ENCODE data around the gene GALM.
"Not testable (repeated sequence)": the region's sequence is repeated elsewhere in the genome, so short reads cannot be mapped to it uniquely, and the experiment has no call there.

GALM gene

GRCh38 chr2:38700881-38701458 is 35.1 kb downstream of the GALM start:
- H3K36me3 ChIP-seq (ENCODE audit: insufficient read depth, low read length) = no peaks in the 10 kb centered on the region
- H4K20me1 ChIP-seq (ENCODE audit: insufficient read depth, low read length) = no peaks in the 10 kb centered on the region
- H3K4me1 ChIP-seq (ENCODE audit: insufficient read depth, low read length, severe bottlenecking) = no peaks in the 10 kb centered on the region
- H3K9ac ChIP-seq (ENCODE audit: low read length) = no peak overlapping the region
- H3K27me3 ChIP-seq (ENCODE audit: insufficient read depth, low read length) = no peaks in the 10 kb centered on the region
- H3K4me3 ChIP-seq (ENCODE audit: low read depth, low read length, poor library complexity, severe bottlenecking) = no peak overlapping the region
- H2AFZ ChIP-seq (ENCODE audit: low read length) = no peak overlapping the region
- H3K9me2 ChIP-seq (ENCODE audit: low read depth, low read length) = no peaks in the 10 kb centered on the region
- H3K27ac ChIP-seq (ENCODE audit: low read depth, low read length, poor library complexity, severe bottlenecking) = no peak overlapping the region
- H3K79me2 ChIP-seq (ENCODE audit: insufficient read depth, low read length) = no peaks in the 10 kb centered on the region
- no peak for TF ChIP-seq EZH2 (IDR thresholded peaks at IDR 0.05; ENCODE audit: borderline replicate concordance, low read length)
- TF ChIP-seq, protein P1, sequence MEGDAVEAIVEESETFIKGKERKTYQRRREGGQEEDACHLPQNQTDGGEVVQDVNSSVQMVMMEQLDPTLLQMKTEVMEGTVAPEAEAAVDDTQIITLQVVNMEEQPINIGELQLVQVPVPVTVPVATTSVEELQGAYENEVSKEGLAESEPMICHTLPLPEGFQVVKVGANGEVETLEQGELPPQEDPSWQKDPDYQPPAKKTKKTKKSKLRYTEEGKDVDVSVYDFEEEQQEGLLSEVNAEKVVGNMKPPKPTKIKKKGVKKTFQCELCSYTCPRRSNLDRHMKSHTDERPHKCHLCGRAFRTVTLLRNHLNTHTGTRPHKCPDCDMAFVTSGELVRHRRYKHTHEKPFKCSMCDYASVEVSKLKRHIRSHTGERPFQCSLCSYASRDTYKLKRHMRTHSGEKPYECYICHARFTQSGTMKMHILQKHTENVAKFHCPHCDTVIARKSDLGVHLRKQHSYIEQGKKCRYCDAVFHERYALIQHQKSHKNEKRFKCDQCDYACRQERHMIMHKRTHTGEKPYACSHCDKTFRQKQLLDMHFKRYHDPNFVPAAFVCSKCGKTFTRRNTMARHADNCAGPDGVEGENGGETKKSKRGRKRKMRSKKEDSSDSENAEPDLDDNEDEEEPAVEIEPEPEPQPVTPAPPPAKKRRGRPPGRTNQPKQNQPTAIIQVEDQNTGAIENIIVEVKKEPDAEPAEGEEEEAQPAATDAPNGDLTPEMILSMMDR (IDR thresholded peaks at IDR 0.05; ENCODE audit: low read length) = no peak
- no peak overlapping the region for H3K4me2 ChIP-seq (ENCODE audit: low read length)
- no peaks in the 10 kb centered on the region for H3F3A ChIP-seq (ENCODE audit: insufficient read depth, low read length)
- H3K9me3 ChIP-seq (ENCODE audit: low read length) = no peaks in the 10 kb centered on the region

- TF ChIP-seq, protein P1 (IDR thresholded peaks at IDR 0.05; ENCODE audit: low read length) = no peak
- no peak for TF ChIP-seq EZH2 (IDR thresholded peaks at IDR 0.05; ENCODE audit: borderline replicate concordance, low read length)
- Histone ChIP-seq H3K27ac (ENCODE audit: low read depth, low read length, poor library complexity, severe bottlenecking) (no peak overlapping the region), H3K36me3 (ENCODE audit: insufficient read depth, low read length) (no peaks in the 10 kb centered on the region), H3K79me2 (ENCODE audit: insufficient read depth, low read length) (no peaks in the 10 kb centered on the region), H3K9ac (ENCODE audit: low read length) (no peak overlapping the region), H3K4me1 (ENCODE audit: insufficient read depth, low read length, severe bottlenecking) (no peaks in the 10 kb centered on the region), H3K4me2 (ENCODE audit: low read length) (no peak overlapping the region), H3K9me2 (ENCODE audit: low read depth, low read length) (no peaks in the 10 kb centered on the region), H3K4me3 (ENCODE audit: low read depth, low read length, poor library complexity, severe bottlenecking) (no peak overlapping the region), H3K9me3 (ENCODE audit: low read length) (no peaks in the 10 kb centered on the region), H3K27me3 (ENCODE audit: insufficient read depth, low read length) (no peaks in the 10 kb centered on the region), H3F3A (ENCODE audit: insufficient read depth, low read length) (no peaks in the 10 kb centered on the region), H4K20me1 (ENCODE audit: insufficient read depth, low read length) (no peaks in the 10 kb centered on the region), H2AFZ (ENCODE audit: low read length) (no peak overlapping the region)
Measured at GRCh38 chr2:38701542-38701941, 35.6 kb downstream of the GALM start.

- Histone ChIP-seq H3K4me3 (ENCODE audit: low read depth, low read length, poor library complexity, severe bottlenecking) (no peak overlapping the region), H3K27ac (ENCODE audit: low read depth, low read length, poor library complexity, severe bottlenecking) (no peak overlapping the region), H4K20me1 (ENCODE audit: insufficient read depth, low read length) (no peaks in the 10 kb centered on the region), H3K9me3 (ENCODE audit: low read length) (no peaks in the 10 kb centered on the region), H3K27me3 (ENCODE audit: insufficient read depth, low read length) (no peaks in the 10 kb centered on the region), H2AFZ (ENCODE audit: low read length) (no peak overlapping the region), H3K79me2 (ENCODE audit: insufficient read depth, low read length) (no peaks in the 10 kb centered on the region), H3F3A (ENCODE audit: insufficient read depth, low read length) (no peaks in the 10 kb centered on the region), H3K9me2 (ENCODE audit: low read depth, low read length) (no peaks in the 10 kb centered on the region), H3K9ac (ENCODE audit: low read length) (no peak overlapping the region), H3K4me2 (ENCODE audit: low read length) (no peak overlapping the region), H3K36me3 (ENCODE audit: insufficient read depth, low read length) (no peaks in the 10 kb centered on the region), H3K4me1 (ENCODE audit: insufficient read depth, low read length, severe bottlenecking) (no peaks in the 10 kb centered on the region)
- TF ChIP-seq, protein P1 (IDR thresholded peaks at IDR 0.05; ENCODE audit: low read length) = no peak
- no peak for TF ChIP-seq EZH2 (IDR thresholded peaks at IDR 0.05; ENCODE audit: borderline replicate concordance, low read length)
Measured at GRCh38 chr2:38702413-38702812, 36.5 kb downstream of the GALM start.

- H3K27ac ChIP-seq (ENCODE audit: low read depth, low read length, poor library complexity, severe bottlenecking) = not testable (repeated sequence)
Measured at GRCh38 chr2:38703336-38703735, 37.4 kb downstream of the GALM start.

More at GRCh38 chr2:38703336-38703735, 37.4 kb downstream of the GALM start:
- not testable (repeated sequence) for H4K20me1 ChIP-seq (ENCODE audit: insufficient read depth, low read length); H3F3A ChIP-seq (ENCODE audit: insufficient read depth, low read length); H3K9ac ChIP-seq (ENCODE audit: low read length); H3K27me3 ChIP-seq (ENCODE audit: insufficient read depth, low read length); H3K4me3 ChIP-seq (ENCODE audit: low read depth, low read length, poor library complexity, severe bottlenecking); H3K4me2 ChIP-seq (ENCODE audit: low read length); H3K36me3 ChIP-seq (ENCODE audit: insufficient read depth, low read length); H2AFZ ChIP-seq (ENCODE audit: low read length); H3K79me2 ChIP-seq (ENCODE audit: insufficient read depth, low read length); H3K4me1 ChIP-seq (ENCODE audit: insufficient read depth, low read length, severe bottlenecking); H3K9me2 ChIP-seq (ENCODE audit: low read depth, low read length); H3K9me3 ChIP-seq (ENCODE audit: low read length)
